K562 (cell line): ENCODE measurements around the gene PALM3. TPM values are rescaled to one million over a fixed set of nuclear protein-coding genes. Genes with fewer than 3 reads are reported as not detected.

ENCODE experiments used
- BHLHE40 ChIP-seq: IDR thresholded peaks from 2 replicates; pipeline ENCODE4 v1.6.1; 2011; ENCODE audit warnings: low read length, improper control_type of control experiment
- CC2D1A ChIP-seq: fragments of 450-650 bp; IDR thresholded peaks from 2 replicates; pipeline ENCODE4 v1.6.1; 2017; ENCODE audit warnings: mild to moderate bottlenecking
- CCNT2 ChIP-seq: IDR thresholded peaks from 2 replicates; pipeline ENCODE4 v1.6.1; 2011; ENCODE audit warnings: borderline replicate concordance, low read depth, mild to moderate bottlenecking, moderate library complexity, mixed read lengths, low read length; ENCODE audit not compliant: insufficient read length; ENCODE audit errors: extremely low read depth
- CEBPB ChIP-seq: fragments of 450-650 bp; IDR thresholded peaks from 2 replicates; pipeline ENCODE4 v1.6.1; 2016; ENCODE audit warnings: missing genetic modification characterization, missing compliant biosample characterization
- CXXC5 ChIP-seq: fragments of 250-450 bp; sonication (Bioruptor Pico); IDR thresholded peaks from 2 replicates; pipeline ENCODE4 v1.8.0; 2022; ENCODE audit warnings: inconsistent platforms, mild to moderate bottlenecking, moderate library complexity
- ETS2 ChIP-seq: IDR thresholded peaks from 2 replicates; pipeline ENCODE4 v1.6.1; 2016; ENCODE audit warnings: borderline replicate concordance, missing genetic modification characterization, mild to moderate bottlenecking, moderate library complexity, missing compliant biosample characterization; ENCODE audit not compliant: poor library complexity, severe bottlenecking
- EZH2 ChIP-seq: IDR thresholded peaks from 2 replicates; pipeline ENCODE4 v1.6.1; 2012; ENCODE audit warnings: low read depth, mild to moderate bottlenecking, inconsistent platforms, low read length, borderline replicate concordance
- FOXK1 ChIP-seq: sonication (generic); formaldehyde crosslinking; IDR thresholded peaks from 2 replicates; pipeline ENCODE4 v1.8.0; 2022; ENCODE audit warnings: missing genetic modification reagents, mild to moderate bottlenecking, borderline replicate concordance
- HMG20A ChIP-seq: fragments of 450-650 bp; formaldehyde crosslinking; conservative IDR thresholded peaks from 2 replicates; pipeline ENCODE4 v1.4.0; 2020; ENCODE audit warnings: mild to moderate bottlenecking, mixed read lengths
- HNRNPH1 ChIP-seq: fragments of 200-400 bp; formaldehyde crosslinking; optimal IDR thresholded peaks from 2 replicates; pipeline ENCODE3; 2017; ENCODE audit warnings: low read depth, mild to moderate bottlenecking, low read length, moderate library complexity
- KLF13 ChIP-seq: fragments of 450-650 bp; IDR thresholded peaks from 2 replicates; pipeline ENCODE4 v1.6.1; 2016; ENCODE audit warnings: missing genetic modification characterization, low read depth, mild to moderate bottlenecking, missing compliant biosample characterization, moderate library complexity, borderline replicate concordance
- MEF2A ChIP-seq: IDR thresholded peaks from 2 replicates; pipeline ENCODE4 v1.6.1; 2011; ENCODE audit warnings: low read depth, mild to moderate bottlenecking, low read length, moderate library complexity; ENCODE audit not compliant: control insufficient read depth
- NFE2L1 ChIP-seq: fragments of 450-650 bp; IDR thresholded peaks from 2 replicates; pipeline ENCODE4 v1.6.1; 2016; ENCODE audit warnings: missing genetic modification characterization, low read depth, mild to moderate bottlenecking, missing compliant biosample characterization, moderate library complexity, borderline replicate concordance
- NUFIP1 ChIP-seq: fragments of 450-650 bp; IDR thresholded peaks from 2 replicates; pipeline ENCODE4 v1.6.1; 2018; ENCODE audit not compliant: partially characterized antibody
- PTRF ChIP-seq: fragments of 450-650 bp; IDR thresholded peaks from 2 replicates; pipeline ENCODE4 v1.6.1; 2016; ENCODE audit warnings: mild to moderate bottlenecking, missing genetic modification characterization, missing compliant biosample characterization
- RBM34 ChIP-seq: fragments of 200-400 bp; formaldehyde crosslinking; IDR thresholded peaks from 2 replicates; pipeline ENCODE4 v1.6.1; 2018; ENCODE audit warnings: low read length, borderline replicate concordance; ENCODE audit not compliant: insufficient read depth
- SIX5 ChIP-seq, 2 experiments: IDR thresholded peaks; 2 replicates each; pipeline ENCODE4 v1.6.1; 2011; ENCODE audit warnings: low read length in 2 of 2, borderline replicate concordance in 1 of 2, low read depth in 1 of 2, mild to moderate bottlenecking in 1 of 2, moderate library complexity in 1 of 2; ENCODE audit not compliant: insufficient read depth in 1 of 2
- SRF ChIP-seq, 2 experiments: fragments of 250-450, 450-650 bp in 1 of 2; sonication (Bioruptor Pico) in 1 of 2; sonication (generic) in 1 of 2; formaldehyde crosslinking; IDR thresholded peaks; 2 replicates each; pipeline versions ENCODE4 v1.5.0 to v1.5.1; 2020 to 2022; ENCODE audit warnings: mild to moderate bottlenecking in 1 of 2, missing genetic modification reagents in 1 of 2
- ZBED1 ChIP-seq: IDR thresholded peaks from 2 replicates; pipeline ENCODE4 v1.6.1; 2014
- ZBTB8A ChIP-seq: fragments of 450-650 bp; IDR thresholded peaks from 2 replicates; pipeline ENCODE4 v1.6.1; 2018; ENCODE audit warnings: mild to moderate bottlenecking, moderate library complexity; ENCODE audit not compliant: partially characterized antibody
- ZNF23 ChIP-seq: fragments of 250-450 bp; sonication (Bioruptor Pico); IDR thresholded peaks from 2 replicates; pipeline ENCODE4 v1.4.0; 2020; ENCODE audit warnings: mild to moderate bottlenecking
- ZNF444 ChIP-seq: fragments of 250-450 bp; sonication (Bioruptor Pico); IDR thresholded peaks from 2 replicates; pipeline ENCODE4 v1.4.0; 2020; ENCODE audit warnings: mild to moderate bottlenecking, moderate library complexity
- ZNF586 ChIP-seq: fragments of 450-650 bp; formaldehyde crosslinking; conservative IDR thresholded peaks from 2 replicates; pipeline ENCODE4 v1.4.0; 2020; ENCODE audit warnings: mild to moderate bottlenecking, moderate library complexity
- ZNF589 ChIP-seq: fragments of 200-800 bp; sonication (Bioruptor generic); IDR thresholded peaks from 2 replicates; pipeline ENCODE4 v1.6.1; 2016; ENCODE audit warnings: low read depth, missing genetic modification characterization, missing compliant biosample characterization
- ZNF830 ChIP-seq: fragments of 250-450 bp; sonication (Bioruptor Pico); IDR thresholded peaks from 2 replicates; pipeline ENCODE4 v1.5.0; 2021; ENCODE audit warnings: mild to moderate bottlenecking
- polyA plus RNA-seq, 8 experiments: library from polyadenylated mRNA; depleted of rRNA in 4 of 8; stranded (reverse) in 5 of 8; unstranded in 3 of 8; fragments of >200 nt; fragmentation: Nextera tagmentation in 2 of 8; fragmentation: Illumina TruSeq in 1 of 8; extraction: Ambion mirVana in 2 of 8; extraction: Trizol in 1 of 8; gene quantifications; 2 replicates each; pipeline versions ENCODE4 v1.2.1 to v1.2.3, GENCODE V29; 2011 to 2014; ENCODE audit warnings: inconsistent platforms in 1 of 8, missing spikeins in 1 of 8
- total RNA-seq, 7 experiments: library from RNA; depleted of rRNA in 6 of 7; stranded (reverse); fragments of >200 nt in 6 of 7; fragmentation: Illumina TruSeq in 2 of 7; extraction: Trizol in 2 of 7; gene quantifications; 2 replicates each; pipeline versions ENCODE4 v1.2.1 to v1.2.3, GENCODE V29; 2011 to 2021; ENCODE audit warnings: low replicate concordance in 1 of 7
- TF ChIP-seq, protein P1 (sequence below): fragments of 450-650 bp; formaldehyde crosslinking; IDR thresholded peaks from 2 replicates; pipeline ENCODE4 v1.4.0; 2020; ENCODE audit warnings: mild to moderate bottlenecking, moderate library complexity
- TF ChIP-seq, protein P2 (sequence below): sonication (generic); formaldehyde crosslinking; IDR thresholded peaks from 2 replicates; pipeline ENCODE4 v1.8.0; 2022; ENCODE audit warnings: mild to moderate bottlenecking, missing genetic modification reagents

Gene PALM3
- total and polyA plus RNA-seq, 9 of the 15 experiments (the other 6 are each of a cell fraction or from before 2014, with no cell fraction given) = 0.07 to 9.3 (median 3.3) TPM

DNA sequence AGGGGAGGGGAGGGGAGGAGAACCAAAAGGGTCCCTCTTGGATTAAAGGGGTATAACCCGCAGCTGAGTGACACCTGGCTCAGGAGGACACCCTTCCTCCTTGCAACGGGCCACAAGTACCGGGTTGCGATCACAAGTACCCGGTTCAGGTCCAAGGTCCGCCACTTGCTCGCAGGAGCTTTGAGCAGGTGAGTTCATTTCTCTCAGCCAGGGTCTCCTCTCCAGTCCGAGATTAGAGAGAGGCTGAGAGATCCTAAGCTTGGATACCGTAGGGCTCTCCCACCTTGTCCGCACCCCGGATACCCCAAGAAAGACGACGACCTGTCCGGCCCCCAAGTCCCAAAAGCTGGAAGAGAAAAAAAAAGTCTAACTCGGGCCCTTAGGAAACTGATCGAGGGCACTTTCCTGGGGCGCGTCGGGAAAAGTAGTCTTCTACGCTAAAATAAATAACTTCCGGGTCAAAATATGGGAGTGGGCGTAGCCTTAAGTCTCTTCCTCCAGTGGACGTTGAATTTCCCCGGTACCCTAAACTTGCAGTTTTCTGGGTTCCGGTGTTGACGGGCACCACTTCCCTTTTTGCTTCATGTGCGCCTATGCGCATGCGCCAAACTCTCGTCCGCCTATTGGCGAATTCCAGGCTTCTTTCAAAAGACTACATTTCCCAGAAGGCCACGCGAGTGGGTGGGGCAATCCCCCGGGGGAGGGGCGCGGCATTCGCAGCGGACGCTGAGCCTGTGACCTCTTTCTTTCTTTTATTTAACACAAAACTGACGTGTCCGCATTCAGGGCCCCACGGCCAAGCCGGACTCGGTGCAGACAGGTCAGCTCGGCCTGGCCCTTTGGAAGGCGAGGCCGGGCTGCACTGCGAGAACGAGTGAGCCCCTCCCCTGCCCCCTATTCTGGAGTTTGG, 19.3 kb upstream of the PALM3 start (continued):
- TF ChIP-seq CC2D1A (0 out of 2 replicates have a peak, but pooled peaks have one; percentile 27), EZH2 (no peak), MEF2A (no peak), BHLHE40 (no peak), CCNT2 (peak; percentile 45), HNRNPH1 (no peak), ZNF830 (CRISPR knock-in tag) (0 out of 2 replicates have a peak, but pooled peaks have one; percentile 29), RBM34 (no peak), KLF13 (tag) (peak; percentile 93), ZNF586 (CRISPR knock-in tag) (no peak), HMG20A (no peak), PTRF (tag) (no peak), SRF (CRISPR knock-in tag; IDR thresholded peaks at IDR 0.05) (peak in 1 of 2 experiments; percentile 83; a peak in 1 of 4 replicates), ZBED1 (no peak), CXXC5 (CRISPR knock-in tag) (peak; percentile 83), ETS2 (tag) (no peak), SIX5 (IDR thresholded peaks at IDR 0.05; ENCODE audit: borderline replicate concordance in 1 of 2, insufficient read depth in 1 of 2, low read depth in 1 of 2, low read length in 2 of 2) (peak; percentile 80 to 84), ZNF589 (CRISPR knock-in tag) (no peak), ZNF23 (no peak), NUFIP1 (no peak), NFE2L1 (tag) (no peak), ZNF444 (CRISPR knock-in tag) (no peak), ZBTB8A (no peak), FOXK1 (CRISPR knock-in tag) (0 out of 2 replicates have a peak, but pooled peaks have one; percentile 63), CEBPB (tag) (peak; percentile 49)
- TF ChIP-seq, protein P1, sequence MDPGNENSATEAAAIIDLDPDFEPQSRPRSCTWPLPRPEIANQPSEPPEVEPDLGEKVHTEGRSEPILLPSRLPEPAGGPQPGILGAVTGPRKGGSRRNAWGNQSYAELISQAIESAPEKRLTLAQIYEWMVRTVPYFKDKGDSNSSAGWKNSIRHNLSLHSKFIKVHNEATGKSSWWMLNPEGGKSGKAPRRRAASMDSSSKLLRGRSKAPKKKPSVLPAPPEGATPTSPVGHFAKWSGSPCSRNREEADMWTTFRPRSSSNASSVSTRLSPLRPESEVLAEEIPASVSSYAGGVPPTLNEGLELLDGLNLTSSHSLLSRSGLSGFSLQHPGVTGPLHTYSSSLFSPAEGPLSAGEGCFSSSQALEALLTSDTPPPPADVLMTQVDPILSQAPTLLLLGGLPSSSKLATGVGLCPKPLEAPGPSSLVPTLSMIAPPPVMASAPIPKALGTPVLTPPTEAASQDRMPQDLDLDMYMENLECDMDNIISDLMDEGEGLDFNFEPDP (CRISPR knock-in tag) = no peak
- TF ChIP-seq, protein P2, sequence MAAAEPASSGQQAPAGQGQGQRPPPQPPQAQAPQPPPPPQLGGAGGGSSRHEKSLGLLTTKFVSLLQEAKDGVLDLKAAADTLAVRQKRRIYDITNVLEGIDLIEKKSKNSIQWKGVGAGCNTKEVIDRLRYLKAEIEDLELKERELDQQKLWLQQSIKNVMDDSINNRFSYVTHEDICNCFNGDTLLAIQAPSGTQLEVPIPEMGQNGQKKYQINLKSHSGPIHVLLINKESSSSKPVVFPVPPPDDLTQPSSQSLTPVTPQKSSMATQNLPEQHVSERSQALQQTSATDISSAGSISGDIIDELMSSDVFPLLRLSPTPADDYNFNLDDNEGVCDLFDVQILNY (CRISPR knock-in tag) = no peak
